ENCODE measurements around the gene AP2S1.
"Not testable (repeated sequence)": the region's sequence is repeated elsewhere in the genome, so short reads cannot be mapped to it uniquely, and the experiment has no call there.

The AP2S1 gene

DNA sequence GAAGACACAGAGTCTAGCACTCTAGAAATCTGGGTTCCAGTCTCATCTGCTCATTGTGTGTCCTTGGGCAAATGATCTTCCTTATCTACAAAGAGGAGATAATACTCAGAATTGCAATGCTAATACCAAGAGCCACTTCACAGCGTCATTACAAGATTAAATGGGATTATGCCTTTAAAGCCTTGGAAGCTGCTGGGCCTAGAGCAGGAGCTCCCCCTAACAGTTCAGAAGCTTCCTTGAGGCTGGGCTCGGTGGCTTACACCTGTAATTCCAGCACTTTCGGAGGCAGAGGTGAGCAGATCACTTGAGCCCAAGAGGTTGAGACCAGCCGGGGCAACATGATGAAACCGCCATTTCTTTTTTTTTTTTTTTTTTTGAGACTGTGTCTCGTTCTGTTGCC, 27.6 kb downstream of the AP2S1 start:
- no peak overlapping the region for H3K27ac ChIP-seq (ENCODE audit: low read length)
- H3K4me1 ChIP-seq (ENCODE audit: control insufficient read depth, insufficient read depth, low read length): no peaks in the 10 kb centered on the region
- no peaks in the 10 kb centered on the region for H3K27me3 ChIP-seq (ENCODE audit: control insufficient read depth, insufficient read depth, low read length)
- H3K36me3 ChIP-seq (ENCODE audit: control insufficient read depth, insufficient read depth, low read length): no peaks in the 10 kb centered on the region
- H3K9me3 ChIP-seq (ENCODE audit: control insufficient read depth, insufficient read depth, low read length): no peaks in the 10 kb centered on the region
- DNase-seq (ENCODE audit: low read depth, low spot score): no peak
- H3K4me3 ChIP-seq (ENCODE audit: low read length): no peak overlapping the region
- no CpG with 5 or more reads among the region's 6 CpGs for WGBS (ENCODE audit: insufficient coverage, insufficient read length)

GRCh38 chr19:46822410-46822787, 28.2 kb downstream of the AP2S1 start:
- not testable (repeated sequence) for H3K27me3 ChIP-seq (ENCODE audit: control insufficient read depth, insufficient read depth, low read length); H3K9me3 ChIP-seq (ENCODE audit: control insufficient read depth, insufficient read depth, low read length); H3K36me3 ChIP-seq (ENCODE audit: control insufficient read depth, insufficient read depth, low read length); DNase-seq (ENCODE audit: low read depth, low spot score); H3K4me1 ChIP-seq (ENCODE audit: control insufficient read depth, insufficient read depth, low read length); H3K4me3 ChIP-seq (ENCODE audit: low read length); H3K27ac ChIP-seq (ENCODE audit: low read length)
- no CpG with 5 or more reads among the region's 4 CpGs for WGBS (ENCODE audit: insufficient coverage, insufficient read length)

- Histone ChIP-seq H3K27ac (ENCODE audit: low read length) (no peak overlapping the region), H3K4me1 (ENCODE audit: control insufficient read depth, insufficient read depth, low read length) (no peaks in the 10 kb centered on the region), H3K27me3 (ENCODE audit: control insufficient read depth, insufficient read depth, low read length) (no peaks in the 10 kb centered on the region), H3K36me3 (ENCODE audit: control insufficient read depth, insufficient read depth, low read length) (no peaks in the 10 kb centered on the region), H3K4me3 (ENCODE audit: low read length) (no peak overlapping the region), H3K9me3 (ENCODE audit: control insufficient read depth, insufficient read depth, low read length) (no peaks in the 10 kb centered on the region)
- WGBS (ENCODE audit: insufficient coverage, insufficient read length): no CpG with 5 or more reads among the region's 18 CpGs
- no peak for DNase-seq (ENCODE audit: low read depth, low spot score)
Observed at GRCh38 chr19:46821512-46822409, 28.9 kb downstream of the AP2S1 start.

GRCh38 chr19:46818812-46819211, 31.8 kb downstream of the AP2S1 start:
- Histone ChIP-seq H3K36me3 (ENCODE audit: control insufficient read depth, insufficient read depth, low read length) (no peaks in the 10 kb centered on the region), H3K27me3 (ENCODE audit: control insufficient read depth, insufficient read depth, low read length) (no peaks in the 10 kb centered on the region), H3K9me3 (ENCODE audit: control insufficient read depth, insufficient read depth, low read length) (no peaks in the 10 kb centered on the region), H3K27ac (ENCODE audit: low read length) (no peak overlapping the region), H3K4me3 (ENCODE audit: low read length) (no peak overlapping the region), H3K4me1 (ENCODE audit: control insufficient read depth, insufficient read depth, low read length) (no peaks in the 10 kb centered on the region)
- DNase-seq (ENCODE audit: low read depth, low spot score): no peak
- WGBS (ENCODE audit: insufficient coverage, insufficient read length): no CpG with 5 or more reads among the region's 2 CpGs

DNA sequence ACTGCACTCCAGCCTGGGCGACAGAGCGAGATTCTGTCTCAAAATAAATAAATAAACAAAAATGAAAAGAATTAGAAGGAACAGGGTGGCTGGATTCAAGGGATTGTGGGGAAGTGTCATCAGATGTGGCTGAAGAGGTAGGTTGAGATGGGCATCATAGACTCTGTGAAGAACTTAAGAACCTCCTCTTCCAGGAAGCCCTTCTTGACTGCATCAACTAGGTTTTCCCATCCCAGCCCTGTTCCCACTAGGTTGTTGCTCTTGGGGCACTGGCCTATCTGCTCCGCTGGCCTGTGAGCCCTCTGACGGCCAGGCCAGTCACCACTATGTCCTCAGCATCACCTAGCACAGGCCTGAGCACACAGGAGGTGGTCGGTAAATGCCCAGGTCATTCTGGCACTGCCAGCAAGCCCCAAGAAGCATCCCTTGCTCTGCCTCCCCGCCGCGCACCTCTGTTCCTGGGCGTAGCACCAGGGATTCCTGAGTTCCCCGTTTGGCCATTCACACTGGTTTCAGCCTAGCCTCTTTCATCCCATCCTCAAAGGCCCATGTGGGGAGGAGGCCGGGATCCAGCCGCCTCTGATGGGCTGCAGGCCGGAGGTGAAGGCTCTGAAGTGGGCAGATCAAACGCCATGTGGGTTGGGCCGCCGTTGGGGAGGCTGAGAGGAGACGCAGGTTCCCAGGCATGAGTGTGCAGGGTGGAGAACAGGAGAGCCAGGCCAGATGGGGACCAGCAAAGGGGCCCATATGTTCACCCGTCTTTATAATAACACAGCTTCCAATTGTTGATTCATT, 34.6 kb downstream of the AP2S1 start:
- no CpG with 5 or more reads among the region's 18 CpGs for WGBS (ENCODE audit: insufficient coverage, insufficient read length)
- Histone ChIP-seq H3K27ac (ENCODE audit: low read length) (no peak overlapping the region), H3K4me1 (ENCODE audit: control insufficient read depth, insufficient read depth, low read length) (no peaks in the 10 kb centered on the region), H3K27me3 (ENCODE audit: control insufficient read depth, insufficient read depth, low read length) (no peaks in the 10 kb centered on the region), H3K9me3 (ENCODE audit: control insufficient read depth, insufficient read depth, low read length) (no peaks in the 10 kb centered on the region), H3K4me3 (ENCODE audit: low read length) (no peak overlapping the region), H3K36me3 (ENCODE audit: control insufficient read depth, insufficient read depth, low read length) (no peaks in the 10 kb centered on the region)
- DNase-seq (ENCODE audit: low read depth, low spot score): no peak

- Histone ChIP-seq H3K4me1 (ENCODE audit: control insufficient read depth, insufficient read depth, low read length) (no peaks in the 10 kb centered on the region), H3K36me3 (ENCODE audit: control insufficient read depth, insufficient read depth, low read length) (no peaks in the 10 kb centered on the region), H3K9me3 (ENCODE audit: control insufficient read depth, insufficient read depth, low read length) (no peaks in the 10 kb centered on the region), H3K27me3 (ENCODE audit: control insufficient read depth, insufficient read depth, low read length) (no peaks in the 10 kb centered on the region), H3K4me3 (ENCODE audit: low read length) (no peak overlapping the region), H3K27ac (ENCODE audit: low read length) (no peak overlapping the region)
- no peak for DNase-seq (ENCODE audit: low read depth, low spot score)
- no CpG with 5 or more reads among the region's 7 CpGs for WGBS (ENCODE audit: insufficient coverage, insufficient read length)
Observed at GRCh38 chr19:46813839-46814358, 36.7 kb downstream of the AP2S1 start.

DNA sequence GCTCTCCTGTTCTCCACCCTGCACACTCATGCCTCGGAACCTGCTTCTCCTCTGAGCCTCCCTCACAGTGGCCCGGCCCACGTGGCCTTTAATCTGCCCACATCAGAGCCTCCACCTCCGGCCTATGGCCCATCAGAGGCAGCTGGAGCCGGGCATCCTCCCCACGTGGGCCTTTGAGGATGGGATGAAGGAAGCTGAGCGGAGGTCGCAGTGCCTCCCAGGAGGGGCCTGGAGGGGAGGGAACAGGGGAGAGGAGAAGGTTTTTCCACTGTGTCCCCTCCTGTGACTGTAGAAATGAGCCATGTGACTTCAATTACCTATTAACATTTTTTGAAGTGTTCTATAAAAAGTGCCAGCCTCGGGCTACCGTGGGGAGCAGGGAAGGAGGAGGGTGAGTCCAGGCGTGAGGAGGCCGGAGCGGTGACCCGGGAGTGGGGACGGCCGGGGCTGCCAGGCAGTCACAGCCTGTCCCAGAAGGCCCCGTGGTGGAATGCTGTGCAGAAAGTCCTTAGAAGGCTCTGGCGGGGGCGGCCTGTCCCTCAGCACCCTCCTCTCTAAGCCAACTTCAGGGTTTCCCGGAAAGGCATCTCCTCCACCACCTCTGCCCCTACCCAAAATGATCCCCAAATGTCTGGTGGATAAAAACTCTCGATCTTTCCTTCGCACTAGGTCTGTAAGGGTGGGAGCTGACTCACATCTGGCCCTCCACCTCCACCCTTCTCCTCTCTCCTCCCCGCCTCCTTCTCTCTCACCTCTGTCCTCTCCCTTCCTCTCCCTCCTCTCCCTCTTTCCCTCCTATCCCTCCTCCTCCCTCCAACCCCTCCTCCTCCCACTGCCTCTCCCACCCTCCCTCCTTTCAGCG, 37.4 kb downstream of the AP2S1 start:
- H3K27me3 ChIP-seq (ENCODE audit: control insufficient read depth, insufficient read depth, low read length): no peaks in the 10 kb centered on the region
- H3K4me1 ChIP-seq (ENCODE audit: control insufficient read depth, insufficient read depth, low read length): no peaks in the 10 kb centered on the region
- 100% methylated on average over 1 of the region's 24 CpGs for WGBS (ENCODE audit: insufficient coverage, insufficient read length)
- H3K9me3 ChIP-seq (ENCODE audit: control insufficient read depth, insufficient read depth, low read length): no peaks in the 10 kb centered on the region
- DNase-seq (ENCODE audit: low read depth, low spot score): no peak
- H3K36me3 ChIP-seq (ENCODE audit: control insufficient read depth, insufficient read depth, low read length): no peaks in the 10 kb centered on the region
- no peak overlapping the region for H3K27ac ChIP-seq (ENCODE audit: low read length)
- H3K4me3 ChIP-seq (ENCODE audit: low read length): no peak overlapping the region

DNA sequence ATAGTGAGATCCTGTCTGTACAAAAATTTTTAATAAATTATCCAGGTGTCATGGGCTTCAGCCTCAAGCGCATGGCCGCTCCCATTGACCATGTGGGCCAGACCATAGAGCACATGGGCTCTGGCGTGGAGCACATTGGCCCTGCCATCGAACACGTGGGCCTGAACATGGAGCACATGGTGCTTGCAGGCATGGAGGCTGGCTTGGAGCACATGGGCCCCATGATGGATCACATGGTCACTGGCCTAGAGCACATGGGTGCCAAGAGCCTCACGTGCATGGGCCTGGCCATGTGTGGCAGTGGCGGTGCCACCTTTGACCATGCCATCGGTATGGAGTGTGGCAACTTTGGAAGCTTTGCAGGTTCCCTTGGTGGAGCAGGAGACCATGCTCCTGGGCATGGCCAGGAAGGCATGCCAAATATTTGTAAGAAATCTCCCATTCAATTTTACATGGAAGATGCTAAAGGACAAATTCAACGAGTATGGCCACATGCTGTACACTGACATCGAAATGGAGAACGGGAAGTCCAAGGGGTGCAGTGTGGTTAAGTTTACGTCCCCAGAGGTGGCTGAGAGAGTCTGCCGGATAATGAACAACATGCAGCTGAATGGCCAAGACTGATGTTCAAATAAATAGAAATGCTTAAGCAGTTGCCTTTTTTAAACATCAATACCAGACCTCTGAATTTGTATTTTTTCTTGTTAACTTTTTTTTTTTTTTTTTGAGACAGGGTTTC, 40.9 kb downstream of the AP2S1 start:
- no peaks in the 10 kb centered on the region for H3K9me3 ChIP-seq (ENCODE audit: control insufficient read depth, insufficient read depth, low read length)
- no peaks in the 10 kb centered on the region for H3K36me3 ChIP-seq (ENCODE audit: control insufficient read depth, insufficient read depth, low read length)
- WGBS (ENCODE audit: insufficient coverage, insufficient read length): no CpG with 5 or more reads among the region's 13 CpGs
- no peaks in the 10 kb centered on the region for H3K27me3 ChIP-seq (ENCODE audit: control insufficient read depth, insufficient read depth, low read length)
- H3K27ac ChIP-seq (ENCODE audit: low read length): no peak overlapping the region
- DNase-seq (ENCODE audit: low read depth, low spot score): no peak
- no peak overlapping the region for H3K4me3 ChIP-seq (ENCODE audit: low read length)
- no peaks in the 10 kb centered on the region for H3K4me1 ChIP-seq (ENCODE audit: control insufficient read depth, insufficient read depth, low read length)

GRCh38 chr19:46806656-46807055, 44.0 kb downstream of the AP2S1 start:
- Histone ChIP-seq H3K9me3 (ENCODE audit: control insufficient read depth, insufficient read depth, low read length) (no peaks in the 10 kb centered on the region), H3K4me3 (ENCODE audit: low read length) (no peak overlapping the region), H3K27ac (ENCODE audit: low read length) (no peak overlapping the region), H3K27me3 (ENCODE audit: control insufficient read depth, insufficient read depth, low read length) (no peaks in the 10 kb centered on the region), H3K36me3 (ENCODE audit: control insufficient read depth, insufficient read depth, low read length) (no peaks in the 10 kb centered on the region), H3K4me1 (ENCODE audit: control insufficient read depth, insufficient read depth, low read length) (no peaks in the 10 kb centered on the region)
- DNase-seq (ENCODE audit: low read depth, low spot score): no peak
- no CpG with 5 or more reads among the region's 7 CpGs for WGBS (ENCODE audit: insufficient coverage, insufficient read length)
